CD8-positive, alpha-beta memory T cell (primary cell): Measurements from ENCODE around the gene CNTNAP5. TPM values are rescaled to one million over a fixed set of nuclear protein-coding genes. Genes with fewer than 3 reads are reported as not detected.

Source experiments
- CTCF ChIA-PET: fragments of 350-600 bp; sonication (Branson Sonifier 250); formaldehyde crosslinking; loops from one replicate; lab custom pipeline; 2021; ENCODE audit warnings: antibody characterized with exemption; lab: Charles Lee
- POLR2A ChIA-PET: fragments of 350-600 bp; sonication (Branson Sonifier 250); formaldehyde crosslinking; loops from one replicate; lab custom pipeline; 2021; ENCODE audit warnings: antibody characterized with exemption; lab: Charles Lee
- DNase-seq, 5 donors: peaks; one replicate each; pipeline versions ENCODE4 v3.0.0 to v3.0.0-alpha.2; 2020 to 2022; ENCODE audit warnings: mixed read lengths in 1 of 5
- H3K27ac ChIP-seq: one replicate; pipeline ENCODE4 v1.7.0; 2013; ENCODE audit warnings: low read depth, mild to moderate bottlenecking, low read length, moderate library complexity
- H3K27me3 ChIP-seq: 2 replicates; pipeline ENCODE4 v1.7.0; 2013; ENCODE audit warnings: low read length, mild to moderate bottlenecking; ENCODE audit not compliant: insufficient read depth, poor library complexity, severe bottlenecking
- H3K36me3 ChIP-seq: 2 replicates; pipeline ENCODE4 v1.7.0; 2013; ENCODE audit warnings: mild to moderate bottlenecking, low read length, moderate library complexity; ENCODE audit not compliant: insufficient read depth
- H3K4me1 ChIP-seq: 2 replicates; pipeline ENCODE4 v1.7.0; 2013; ENCODE audit warnings: mild to moderate bottlenecking, low read length, moderate library complexity; ENCODE audit not compliant: insufficient read depth
- H3K4me3 ChIP-seq: 2 replicates; pipeline ENCODE4 v1.7.0; 2013; ENCODE audit warnings: mild to moderate bottlenecking, low read length
- H3K9me3 ChIP-seq: 2 replicates; pipeline ENCODE4 v1.7.0; 2013; ENCODE audit warnings: mild to moderate bottlenecking, low read length
- H3K27ac Mint-ChIP-seq, 8 donors: one replicate each; pipeline ENCODE4 v1.8.0; 2020 to 2021; ENCODE audit warnings: mixed read lengths in 8 of 8, mild to moderate bottlenecking in 6 of 8, inconsistent platforms in 3 of 8, moderate library complexity in 3 of 8
- H3K27me3 Mint-ChIP-seq, 2 donors: one replicate each; pipeline ENCODE4 v1.8.0; 2020 to 2021; ENCODE audit warnings: mixed read lengths in 2 of 2, mild to moderate bottlenecking in 1 of 2, moderate library complexity in 1 of 2
- H3K36me3 Mint-ChIP-seq, 3 donors: one replicate each; pipeline ENCODE4 v1.8.0; 2020 to 2021; ENCODE audit warnings: mixed read lengths in 3 of 3, inconsistent platforms in 1 of 3, mild to moderate bottlenecking in 1 of 3
- H3K4me1 Mint-ChIP-seq, 3 donors: one replicate each; pipeline ENCODE4 v1.8.0; 2020 to 2021; ENCODE audit warnings: mixed read lengths in 3 of 3, inconsistent platforms in 1 of 3, mild to moderate bottlenecking in 1 of 3
- H3K4me3 Mint-ChIP-seq, 7 donors: one replicate each; pipeline ENCODE4 v1.8.0; 2020 to 2021; ENCODE audit warnings: mixed read lengths in 7 of 7, mild to moderate bottlenecking in 6 of 7, moderate library complexity in 4 of 7, inconsistent platforms in 2 of 7
- H3K9me3 Mint-ChIP-seq, 5 donors: one replicate each; pipeline ENCODE4 v1.8.0; 2020 to 2022; ENCODE audit warnings: mixed read lengths in 5 of 5, mild to moderate bottlenecking in 3 of 5, moderate library complexity in 2 of 5, inconsistent platforms in 1 of 5
- polyA plus RNA-seq: library from polyadenylated mRNA; unstranded; fragments of 300-500 nt; fragmentation: Illumina TruSeq; gene quantifications from one replicate; pipeline ENCODE4 v1.2.3, GENCODE V29; 2021
- total RNA-seq, 2 experiments: library from RNA; stranded (reverse); gene quantifications; one replicate each; pipeline ENCODE4 v1.2.3, GENCODE V29; 2021

Gene CNTNAP5
- total and polyA plus RNA-seq, 3 experiments from 2014 or later: not detected

DNA sequence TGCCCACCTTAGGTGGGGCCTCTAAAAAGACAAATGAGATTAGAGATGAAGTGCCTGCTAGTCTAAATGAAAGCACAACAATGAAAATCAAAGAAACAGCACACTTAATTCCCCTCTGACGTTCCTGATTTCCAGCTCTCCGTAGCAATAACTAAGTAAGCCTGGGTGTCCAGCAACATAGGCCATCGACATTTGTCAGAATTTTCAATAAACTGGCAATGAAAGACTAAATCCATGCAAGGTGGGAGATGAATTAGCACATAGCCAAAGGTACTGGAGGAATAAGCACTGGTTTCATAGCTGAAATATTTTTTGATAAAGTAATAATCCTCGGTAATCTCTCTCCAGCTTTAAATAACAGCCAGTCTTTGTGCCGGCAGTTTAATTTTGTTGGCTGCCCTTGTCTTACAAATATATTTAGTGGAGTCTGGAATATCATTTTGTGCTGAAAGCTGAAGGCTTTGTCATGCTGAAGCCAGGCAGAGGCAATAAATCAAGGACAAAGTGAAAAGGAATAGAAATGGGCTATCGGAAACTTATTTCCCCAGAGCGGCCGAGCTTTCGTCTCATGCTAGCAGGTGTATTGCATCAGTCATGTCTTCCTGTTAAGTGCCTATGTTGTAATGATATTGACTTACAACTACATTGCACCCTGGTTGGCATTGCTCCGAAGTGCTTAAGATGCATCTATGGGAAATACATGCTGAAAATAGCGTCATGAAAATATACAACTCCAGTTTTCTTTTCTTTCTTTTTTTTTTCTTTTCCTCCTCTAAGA, 790.1 kb downstream of the CNTNAP5 start:
- H3K27me3 Mint-ChIP-seq: no peaks in the 10 kb centered on the region
- H3K27me3 ChIP-seq: no peaks in the 10 kb centered on the region
- DNase-seq: no peak
- no peaks in the 10 kb centered on the region for H3K36me3 ChIP-seq
- H3K27ac Mint-ChIP-seq: no peak overlapping the region
- H3K4me1 ChIP-seq: no peaks in the 10 kb centered on the region
- peaks cover 0 to 2% (median 0%) of the 10 kb centered on the region in 3 donors for H3K36me3 Mint-ChIP-seq
- H3K9me3 Mint-ChIP-seq: peaks cover 2 to 22% (median 10%) of the 10 kb centered on the region in 5 donors
- no peak overlapping the region for H3K4me3 Mint-ChIP-seq
- no peak overlapping the region for H3K27ac ChIP-seq
- no peak overlapping the region for H3K4me3 ChIP-seq
- no peaks in the 10 kb centered on the region for H3K9me3 ChIP-seq
- CTCF ChIA-PET: no interaction called here
- POLR2A ChIA-PET: no interaction called here
- H3K4me1 Mint-ChIP-seq: no peaks in the 10 kb centered on the region

DNA sequence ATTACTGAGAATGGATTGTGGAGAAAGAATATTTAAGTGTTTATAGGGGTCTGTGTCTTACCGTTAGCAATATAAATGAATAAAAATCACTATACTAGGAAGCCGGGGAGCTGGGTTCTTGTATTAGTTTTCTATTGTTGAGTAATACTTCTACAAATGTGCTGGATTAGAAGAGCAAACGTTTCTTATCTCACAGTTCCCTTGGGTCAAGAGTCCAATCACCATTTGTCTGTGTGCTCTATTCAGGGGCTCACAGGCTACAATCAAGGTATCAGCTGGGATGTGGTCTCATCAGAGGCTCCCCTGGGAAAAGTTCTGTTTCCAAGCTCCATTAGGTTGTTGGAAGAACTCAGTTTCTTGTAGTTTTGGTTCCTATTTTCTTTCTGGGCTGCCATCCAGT, 790.9 kb downstream of the CNTNAP5 start:
- peaks cover 2 to 22% (median 10%) of the 10 kb centered on the region in 5 donors for H3K9me3 Mint-ChIP-seq
- POLR2A ChIA-PET: no interaction called here
- no peak overlapping the region for H3K4me3 Mint-ChIP-seq

DNA sequence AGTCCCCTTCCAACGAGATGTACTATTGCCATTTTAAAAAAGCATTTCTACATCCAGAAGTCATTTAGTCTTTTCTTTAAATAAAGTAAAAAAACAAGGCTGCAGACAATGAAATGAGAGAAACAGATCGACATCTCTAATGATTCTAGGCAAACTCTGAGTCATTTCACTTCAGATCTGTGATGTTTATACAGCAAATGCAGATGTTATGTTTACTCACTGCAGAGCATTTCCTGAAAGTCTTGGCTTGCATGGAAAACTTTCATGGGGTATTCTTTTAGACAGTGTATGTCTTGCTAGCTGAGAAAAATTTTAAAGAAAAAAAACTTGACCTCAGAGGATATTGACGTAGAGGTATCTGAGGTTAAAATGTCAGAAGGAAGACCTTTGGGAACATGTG, 797.4 kb downstream of the CNTNAP5 start:
- no peak for DNase-seq
- no peak overlapping the region for H3K27ac Mint-ChIP-seq
- H3K4me3 ChIP-seq: no peak overlapping the region
- ChIA-PET POLR2A (no interaction called here), CTCF (no interaction called here)
- H3K4me3 Mint-ChIP-seq: no peak overlapping the region
- no peaks in the 10 kb centered on the region for H3K9me3 ChIP-seq
- H3K4me1 ChIP-seq: no peaks in the 10 kb centered on the region
- no peak overlapping the region for H3K27ac ChIP-seq
- peaks cover 0 to 1% of the 10 kb centered on the region in 2 donors for H3K27me3 Mint-ChIP-seq
- H3K9me3 Mint-ChIP-seq: peaks cover 4 to 14% (median 8%) of the 10 kb centered on the region in 5 donors
- no peaks in the 10 kb centered on the region for H3K4me1 Mint-ChIP-seq
- peaks cover 0 to 2% (median 0%) of the 10 kb centered on the region in 3 donors for H3K36me3 Mint-ChIP-seq
- no peaks in the 10 kb centered on the region for H3K27me3 ChIP-seq
- H3K36me3 ChIP-seq: no peaks in the 10 kb centered on the region

More for the DNA sequence above, 790.9 kb downstream of the CNTNAP5 start:
- Histone ChIP-seq H3K4me1 (no peaks in the 10 kb centered on the region), H3K27me3 (no peaks in the 10 kb centered on the region), H3K4me3 (no peak overlapping the region), H3K27ac (no peak overlapping the region), H3K9me3 (no peaks in the 10 kb centered on the region), H3K36me3 (no peaks in the 10 kb centered on the region)
- no peak for DNase-seq
- no peak overlapping the region for H3K27ac Mint-ChIP-seq
- H3K4me1 Mint-ChIP-seq: no peaks in the 10 kb centered on the region
- no peaks in the 10 kb centered on the region for H3K27me3 Mint-ChIP-seq
- CTCF ChIA-PET: no interaction called here
- H3K36me3 Mint-ChIP-seq: peaks cover 0 to 2% (median 0%) of the 10 kb centered on the region in 3 donors

DNA sequence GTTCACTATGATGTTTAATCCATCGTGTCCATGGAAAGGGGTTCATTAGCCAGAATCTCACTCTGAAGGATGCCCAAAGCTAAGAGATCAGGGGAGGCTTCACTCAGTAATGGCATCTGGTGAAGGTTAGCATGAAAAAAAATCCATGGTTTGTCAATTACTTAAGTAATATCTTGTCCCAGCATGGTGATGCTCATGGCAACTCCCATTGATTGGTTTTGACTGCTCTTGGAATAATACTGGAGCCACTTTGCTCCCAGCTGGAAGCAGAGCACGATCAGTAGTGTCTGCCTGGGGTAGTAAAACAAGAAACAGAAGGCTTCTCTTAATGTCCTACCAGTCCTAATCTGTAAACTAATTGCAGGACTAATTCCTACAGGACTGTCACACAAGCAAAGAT, 799.4 kb downstream of the CNTNAP5 start:
- no peak overlapping the region for H3K27ac ChIP-seq
- H3K36me3 ChIP-seq: no peaks in the 10 kb centered on the region
- POLR2A ChIA-PET: no interaction called here
- no peak for DNase-seq
- CTCF ChIA-PET: no interaction called here
- Mint-ChIP-seq H3K27me3 (peaks cover 0 to 1% of the 10 kb centered on the region in 2 donors), H3K4me1 (no peaks in the 10 kb centered on the region), H3K4me3 (no peak overlapping the region), H3K36me3 (no peaks in the 10 kb centered on the region), H3K27ac (no peak overlapping the region), H3K9me3 (peaks cover 7 to 22% (median 8%) of the 10 kb centered on the region in 5 donors)
- no peaks in the 10 kb centered on the region for H3K9me3 ChIP-seq
- H3K27me3 ChIP-seq: no peaks in the 10 kb centered on the region
- H3K4me1 ChIP-seq: no peaks in the 10 kb centered on the region
- no peak overlapping the region for H3K4me3 ChIP-seq

DNA sequence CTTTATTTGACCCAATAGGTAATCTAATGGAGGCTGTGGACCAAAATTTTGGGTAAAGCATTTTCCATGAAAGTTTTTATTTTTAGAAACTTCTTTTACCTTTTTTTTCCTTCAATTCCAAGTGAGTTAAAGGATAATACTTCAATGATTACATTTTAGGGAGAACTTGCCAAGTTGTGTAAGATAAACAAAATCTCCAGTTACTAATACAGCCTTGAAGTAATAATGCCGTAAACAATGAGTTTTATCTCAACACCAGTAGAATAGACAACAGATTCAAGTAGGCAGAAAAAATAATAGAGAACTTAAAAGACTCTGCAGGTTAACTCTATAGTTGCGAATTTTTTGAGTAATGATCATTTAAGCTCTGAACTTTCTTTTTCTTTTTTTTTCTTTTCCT, 807.4 kb downstream of the CNTNAP5 start:
- Histone ChIP-seq H3K4me1 (no peaks in the 10 kb centered on the region), H3K9me3 (no peaks in the 10 kb centered on the region), H3K36me3 (no peaks in the 10 kb centered on the region), H3K4me3 (no peak overlapping the region), H3K27me3 (no peaks in the 10 kb centered on the region), H3K27ac (no peak overlapping the region)
- Mint-ChIP-seq H3K27ac (no peak overlapping the region), H3K36me3 (no peaks in the 10 kb centered on the region), H3K9me3 (peaks cover under 1 to 21% (median 17%) of the 10 kb centered on the region in 5 donors), H3K4me3 (no peak overlapping the region), H3K4me1 (no peaks in the 10 kb centered on the region), H3K27me3 (no peaks in the 10 kb centered on the region)
- CTCF ChIA-PET: no interaction called here
- POLR2A ChIA-PET: no interaction called here
- DNase-seq: no peak

DNA sequence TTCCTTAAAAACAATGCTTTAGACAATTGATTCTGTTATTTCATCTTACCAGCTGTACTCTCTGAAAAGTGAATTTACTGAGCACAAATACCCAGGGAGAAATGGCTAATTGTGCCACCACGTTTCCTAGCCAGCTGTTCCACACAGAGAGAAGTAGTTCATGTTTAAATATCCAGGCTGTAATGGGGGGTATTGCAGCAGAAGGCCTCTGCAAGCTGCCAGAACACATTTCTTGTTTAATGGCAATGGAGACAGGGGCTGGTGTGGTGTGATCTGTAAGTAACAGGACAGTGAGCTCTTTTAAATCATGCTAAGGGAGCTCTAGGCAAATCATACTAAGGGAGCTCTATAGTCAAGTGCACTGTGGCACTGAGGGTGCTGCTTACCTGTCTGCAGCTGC, 809.2 kb downstream of the CNTNAP5 start:
- Histone ChIP-seq H3K36me3 (no peaks in the 10 kb centered on the region), H3K9me3 (no peaks in the 10 kb centered on the region), H3K4me1 (no peaks in the 10 kb centered on the region), H3K27ac (no peak overlapping the region), H3K27me3 (no peaks in the 10 kb centered on the region), H3K4me3 (no peak overlapping the region)
- Mint-ChIP-seq H3K4me3 (no peak overlapping the region), H3K36me3 (no peaks in the 10 kb centered on the region), H3K27ac (no peak overlapping the region), H3K4me1 (no peaks in the 10 kb centered on the region), H3K27me3 (peaks cover 0 to 2% of the 10 kb centered on the region in 2 donors), H3K9me3 (peaks cover 0 to 23% (median 13%) of the 10 kb centered on the region in 5 donors)
- DNase-seq: no peak
- CTCF ChIA-PET: no interaction called here
- POLR2A ChIA-PET: no interaction called here

DNA sequence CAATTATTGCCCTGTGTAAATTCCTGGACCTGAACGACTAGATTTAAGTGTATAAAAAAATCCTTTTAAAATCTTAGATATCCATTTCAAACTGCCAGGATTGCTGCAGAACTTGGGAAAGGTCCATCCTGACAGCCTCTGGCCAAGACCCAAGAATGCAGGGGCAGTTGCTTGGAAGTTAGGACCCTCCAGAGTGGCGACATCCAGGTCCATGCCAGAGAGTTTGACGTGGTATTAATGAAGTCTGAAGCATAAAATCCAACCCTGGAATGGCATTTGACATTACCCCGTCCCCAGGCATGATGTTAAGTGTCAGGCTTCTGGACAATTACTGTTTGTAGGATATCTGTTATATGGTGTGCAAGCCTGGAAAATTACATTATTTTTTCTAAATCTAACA, 810.2 kb downstream of the CNTNAP5 start:
- ChIA-PET CTCF (no interaction called here), POLR2A (no interaction called here)
- H3K27me3 ChIP-seq: no peaks in the 10 kb centered on the region
- no peak overlapping the region for H3K27ac ChIP-seq
- H3K9me3 ChIP-seq: no peaks in the 10 kb centered on the region
- H3K4me1 ChIP-seq: no peaks in the 10 kb centered on the region
- no peaks in the 10 kb centered on the region for H3K4me1 Mint-ChIP-seq
- no peaks in the 10 kb centered on the region for H3K36me3 ChIP-seq
- no peak overlapping the region for H3K4me3 ChIP-seq
- H3K36me3 Mint-ChIP-seq: no peaks in the 10 kb centered on the region
- no peak overlapping the region for H3K27ac Mint-ChIP-seq
- peaks cover 0 to 2% of the 10 kb centered on the region in 2 donors for H3K27me3 Mint-ChIP-seq
- peaks cover 0 to 23% (median 22%) of the 10 kb centered on the region in 5 donors for H3K9me3 Mint-ChIP-seq
- no peak for DNase-seq
- no peak overlapping the region for H3K4me3 Mint-ChIP-seq

DNA sequence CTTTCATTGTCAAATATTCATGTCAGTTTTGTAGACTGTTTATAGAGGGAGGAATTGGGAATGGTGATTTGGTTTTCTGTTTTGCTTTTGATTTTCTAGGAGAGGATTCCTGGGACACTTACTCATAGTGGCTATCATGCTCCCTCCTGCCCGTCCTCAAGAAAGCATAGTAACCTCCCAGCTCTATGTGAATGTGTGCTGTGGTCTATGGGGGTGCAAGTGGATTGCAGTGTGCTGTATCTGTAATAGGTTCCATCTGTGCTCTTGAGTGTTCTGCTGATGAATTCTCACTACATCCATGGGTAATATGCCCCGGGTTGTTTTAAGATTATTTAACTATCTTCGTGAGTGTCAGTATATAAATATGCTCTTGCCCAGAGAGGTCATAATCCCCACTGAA, 811.3 kb downstream of the CNTNAP5 start:
- CTCF ChIA-PET: no interaction called here
- H3K36me3 ChIP-seq: no peaks in the 10 kb centered on the region
- no peak overlapping the region for H3K4me3 ChIP-seq
- H3K27me3 ChIP-seq: no peaks in the 10 kb centered on the region
- no peaks in the 10 kb centered on the region for H3K4me1 Mint-ChIP-seq
- no peak overlapping the region for H3K27ac Mint-ChIP-seq
- H3K4me3 Mint-ChIP-seq: no peak overlapping the region
- peaks cover 0 to 2% of the 10 kb centered on the region in 2 donors for H3K27me3 Mint-ChIP-seq
- no peak overlapping the region for H3K27ac ChIP-seq
- POLR2A ChIA-PET: no interaction called here
- no peaks in the 10 kb centered on the region for H3K36me3 Mint-ChIP-seq
- no peaks in the 10 kb centered on the region for H3K9me3 ChIP-seq
- no peaks in the 10 kb centered on the region for H3K4me1 ChIP-seq
- no peak for DNase-seq
- peaks cover 0 to 23% (median 20%) of the 10 kb centered on the region in 5 donors for H3K9me3 Mint-ChIP-seq
